C4-2B (cell line): ENCODE results near the gene TBC1D22B.

Experiments used
- ZFX ChIP-seq: fragments of 450-650 bp; IDR thresholded peaks from 2 replicates; pipeline ENCODE4 v1.6.1; 2017
- TF ChIP-seq, protein P1 (sequence below): fragments of 450-650 bp; conservative IDR thresholded peaks from 2 replicates; pipeline ENCODE4 v1.5.1; 2017; ENCODE audit warnings: mild to moderate bottlenecking

- TF ChIP-seq, protein P1, sequence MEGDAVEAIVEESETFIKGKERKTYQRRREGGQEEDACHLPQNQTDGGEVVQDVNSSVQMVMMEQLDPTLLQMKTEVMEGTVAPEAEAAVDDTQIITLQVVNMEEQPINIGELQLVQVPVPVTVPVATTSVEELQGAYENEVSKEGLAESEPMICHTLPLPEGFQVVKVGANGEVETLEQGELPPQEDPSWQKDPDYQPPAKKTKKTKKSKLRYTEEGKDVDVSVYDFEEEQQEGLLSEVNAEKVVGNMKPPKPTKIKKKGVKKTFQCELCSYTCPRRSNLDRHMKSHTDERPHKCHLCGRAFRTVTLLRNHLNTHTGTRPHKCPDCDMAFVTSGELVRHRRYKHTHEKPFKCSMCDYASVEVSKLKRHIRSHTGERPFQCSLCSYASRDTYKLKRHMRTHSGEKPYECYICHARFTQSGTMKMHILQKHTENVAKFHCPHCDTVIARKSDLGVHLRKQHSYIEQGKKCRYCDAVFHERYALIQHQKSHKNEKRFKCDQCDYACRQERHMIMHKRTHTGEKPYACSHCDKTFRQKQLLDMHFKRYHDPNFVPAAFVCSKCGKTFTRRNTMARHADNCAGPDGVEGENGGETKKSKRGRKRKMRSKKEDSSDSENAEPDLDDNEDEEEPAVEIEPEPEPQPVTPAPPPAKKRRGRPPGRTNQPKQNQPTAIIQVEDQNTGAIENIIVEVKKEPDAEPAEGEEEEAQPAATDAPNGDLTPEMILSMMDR: no peak
- no peak for TF ChIP-seq ZFX
These were observed 114.5 kb downstream of the TBC1D22B start for GRCh38 chr6:37372116-37372515.
